HepG2 (cell line): ENCODE results near the gene OST4. TPM values are rescaled to one million over a fixed set of nuclear protein-coding genes. Genes with fewer than 3 reads are reported as not detected.

ENCODE experiments used
- HNF4A ChIP-seq: sonication (generic); formaldehyde crosslinking; IDR thresholded peaks from 2 replicates; pipeline ENCODE4 v1.4.0; 2020; ENCODE audit warnings: missing genetic modification reagents
- MTERF4 ChIP-seq: sonication (generic); formaldehyde crosslinking; IDR thresholded peaks from 2 replicates; pipeline ENCODE4 v1.8.0; 2023; ENCODE audit warnings: mild to moderate bottlenecking, missing genetic modification reagents
- ZBTB39 ChIP-seq: sonication (generic); formaldehyde crosslinking; IDR thresholded peaks from 2 replicates; pipeline ENCODE4 v1.5.0; 2020; ENCODE audit warnings: missing genetic modification reagents
- ZBTB43 ChIP-seq: sonication (generic); formaldehyde crosslinking; conservative IDR thresholded peaks from 2 replicates; pipeline ENCODE4 v1.4.0; 2020; ENCODE audit warnings: missing genetic modification reagents
- ZBTB7A ChIP-seq: sonication (generic); formaldehyde crosslinking; IDR thresholded peaks from 2 replicates; pipeline ENCODE4 v1.8.0; 2022; ENCODE audit warnings: mild to moderate bottlenecking, missing genetic modification reagents
- ZNF567 ChIP-seq: sonication (generic); formaldehyde crosslinking; IDR thresholded peaks from 2 replicates; pipeline ENCODE4 v1.8.1; 2023; ENCODE audit warnings: mild to moderate bottlenecking, missing genetic modification reagents, borderline replicate concordance
- ZNF720 ChIP-seq: sonication (generic); formaldehyde crosslinking; IDR thresholded peaks from 2 replicates; pipeline ENCODE4 v1.4.0; 2020; ENCODE audit warnings: missing genetic modification reagents
- ZNF777 ChIP-seq: sonication (generic); formaldehyde crosslinking; IDR thresholded peaks from 2 replicates; pipeline ENCODE4 v1.4.0; 2020; ENCODE audit warnings: missing genetic modification reagents
- polyA plus RNA-seq, 8 experiments: library from polyadenylated mRNA; depleted of rRNA in 3 of 8; stranded (reverse) in 7 of 8; unstranded in 1 of 8; fragments of >200 nt; fragmentation: Illumina TruSeq in 4 of 8; extraction: Trizol in 4 of 8; gene quantifications; 2 replicates each; pipeline versions ENCODE4 v1.2.1 to v1.2.3, GENCODE V29; 2011 to 2016; ENCODE audit warnings: low read depth in 4 of 8, missing spikeins in 1 of 8, mixed read lengths in 1 of 8; ENCODE audit not compliant: insufficient read depth in 1 of 8
- total RNA-seq, 5 experiments: library from RNA; depleted of rRNA; stranded (reverse); fragments of >200 nt; fragmentation: Illumina TruSeq; extraction: Trizol; gene quantifications; 2 replicates each; pipeline ENCODE4 v1.2.3, GENCODE V29; 2016; ENCODE audit warnings: low read depth in 1 of 5

OST4 gene
- total and polyA plus RNA-seq, 2 of the 13 experiments (the other 11 are each of a cell fraction or from before 2014, with no cell fraction given) = 498 to 584 TPM

- TF ChIP-seq MTERF4 (CRISPR knock-in tag) (no peak), ZBTB43 (no peak), ZNF567 (CRISPR knock-in tag) (0 out of 2 replicates have a peak, but pooled peaks have one; percentile 27), HNF4A (CRISPR knock-in tag) (no peak), ZBTB39 (CRISPR knock-in tag) (0 out of 2 replicates have a peak, but pooled peaks have one; percentile 15), ZNF720 (CRISPR knock-in tag) (no peak), ZNF777 (CRISPR knock-in tag) (no peak), ZBTB7A (no peak)
- TF ChIP-seq, all 625 proteins: peak for 4
Observed at GRCh38 chr2:27080140-27080469, 8.7 kb upstream of the OST4 start (continued).
